PC-3 (cell line): Measurements from ENCODE around the gene CDC42EP5. TPM values are rescaled to one million over a fixed set of nuclear protein-coding genes. Genes with fewer than 3 reads are reported as not detected.

Experiments
- ATAC-seq: fragments of 200-7000 bp; cut with Tn5 transposase; 2 replicates; pipeline ENCODE4 v1.9.1; 2020; ENCODE audit warnings: mild to moderate bottlenecking, moderate library complexity
- BruUV-seq: library from RNA; stranded (reverse); fragments of 400-500 nt; replicated peaks from 2 replicates; lab custom pipeline; 2021; lab: Mats Ljungman, UMichigan
- CTCF ChIA-PET: fragments of 300-600 bp; sonication (Branson Sonifier 250); formaldehyde crosslinking; loops from one replicate; lab custom pipeline; 2022; ENCODE audit warnings: antibody characterized with exemption; lab: Charles Lee
- POLR2A ChIA-PET: fragments of 300-600 bp; sonication (Branson Sonifier 250); formaldehyde crosslinking; loops from one replicate; lab custom pipeline; 2022; ENCODE audit warnings: antibody characterized with exemption; ENCODE audit not compliant: unreplicated experiment; lab: Charles Lee
- DNase-seq: peaks from one replicate; pipeline ENCODE4 v3.0.0-alpha.2; 2015
- H2AFZ ChIP-seq: fragments of 300-600 bp; sonication (generic); 2 replicates; pipeline ENCODE4 v1.6.0; 2016; ENCODE audit warnings: antibody characterized with exemption, low read length
- H3F3A ChIP-seq: fragments of 300-600 bp; sonication (generic); one replicate; pipeline ENCODE4 v1.6.0; 2017; ENCODE audit warnings: antibody characterized with exemption, low read length, control low read depth, mild to moderate bottlenecking; ENCODE audit not compliant: unreplicated experiment
- H3K27ac ChIP-seq: fragments of 300-600 bp; sonication (generic); 2 replicates; pipeline ENCODE4 v1.5.1; 2016; ENCODE audit warnings: mild to moderate bottlenecking, low read length
- H3K27me3 ChIP-seq: fragments of 300-600 bp; sonication (generic); 2 replicates; pipeline ENCODE4 v1.6.1; 2016; ENCODE audit warnings: low read length, mixed read lengths
- H3K36me3 ChIP-seq: fragments of 300-600 bp; sonication (generic); 2 replicates; pipeline ENCODE4 v1.6.1; 2016; ENCODE audit warnings: low read depth, mixed run types, low read length, mixed read lengths
- H3K4me1 ChIP-seq: fragments of 300-600 bp; sonication (generic); 2 replicates; pipeline ENCODE4 v1.5.1; 2016; ENCODE audit warnings: low read length; ENCODE audit not compliant: insufficient read depth
- H3K4me2 ChIP-seq: fragments of 300-600 bp; sonication (generic); 2 replicates; pipeline ENCODE4 v1.6.0; 2016; ENCODE audit warnings: low read length
- H3K4me3 ChIP-seq: fragments of 300-600 bp; sonication (generic); 2 replicates; pipeline ENCODE4 v1.5.1; 2016; ENCODE audit warnings: mild to moderate bottlenecking, low read length, mixed read lengths
- H3K79me2 ChIP-seq: fragments of 300-600 bp; sonication (generic); 2 replicates; pipeline ENCODE4 v1.6.1; 2017; ENCODE audit warnings: low read length, mixed read lengths
- H3K9ac ChIP-seq: fragments of 300-600 bp; sonication (generic); 2 replicates; pipeline ENCODE4 v1.6.0; 2016; ENCODE audit warnings: mild to moderate bottlenecking, low read length
- H3K9me2 ChIP-seq: fragments of 300-600 bp; sonication (generic); replicated peaks from 2 replicates; pipeline ENCODE4 v1.6.1; 2016; ENCODE audit warnings: mixed run types, low read length, mixed read lengths
- H3K9me3 ChIP-seq: fragments of 300-600 bp; sonication (generic); 2 replicates; pipeline ENCODE4 v1.6.1; 2016; ENCODE audit warnings: low read length, mixed read lengths
- H4K20me1 ChIP-seq: fragments of 300-600 bp; sonication (generic); 2 replicates; pipeline ENCODE4 v1.6.1; 2016; ENCODE audit warnings: low read length, mixed read lengths
- EZH2 ChIP-seq: fragments of 300-600 bp; sonication (generic); IDR thresholded peaks from one replicate; pipeline ENCODE4 v1.6.1; 2017; ENCODE audit warnings: antibody characterized with exemption, mild to moderate bottlenecking, low read length; ENCODE audit not compliant: unreplicated experiment
- EZH2phosphoT487 ChIP-seq: fragments of 300-600 bp; sonication (generic); IDR thresholded peaks from 2 replicates; pipeline ENCODE4 v1.6.1; 2018; ENCODE audit warnings: mild to moderate bottlenecking, antibody characterized with exemption, low read length, borderline replicate concordance
- intact Hi-C: fragments of 100-400 bp; cut with micrococcal nuclease; formaldehyde crosslinking; loops from 2 replicates; pipeline ENCODE4 v1.9.0; 2023
- total RNA-seq: library from RNA; depleted of rRNA; stranded (reverse); fragments of >200 nt; gene quantifications from 2 replicates; pipeline ENCODE4 v1.2.3, GENCODE V29; 2014
- TF ChIP-seq, protein P1 (sequence below): fragments of 300-600 bp; sonication (generic); conservative IDR thresholded peaks from 2 replicates; pipeline ENCODE4 v1.5.1; 2017; ENCODE audit warnings: antibody characterized with exemption, low read depth, mild to moderate bottlenecking, low read length

CDC42EP5 gene
- total RNA-seq, 1 experiment from 2014 or later = 0.73 TPM

DNA sequence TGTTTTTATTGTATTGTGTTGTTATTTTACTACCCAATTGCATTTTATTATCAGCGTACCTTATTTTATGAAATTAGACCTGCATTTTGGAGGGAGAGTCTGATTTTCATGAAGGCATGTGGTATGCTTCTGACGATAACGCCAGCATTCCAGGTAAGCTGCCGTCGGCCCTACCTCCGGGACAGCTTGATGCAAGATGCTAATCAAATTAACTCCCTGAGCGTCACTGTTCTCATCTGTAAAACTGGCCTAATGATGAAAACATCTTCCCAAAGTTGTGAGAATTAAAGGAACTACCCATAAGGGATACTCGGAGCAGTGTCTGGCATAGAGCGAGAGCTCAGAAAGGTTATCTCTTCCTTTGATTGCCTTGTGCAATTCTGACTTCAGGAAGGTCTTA is 16.7 kb upstream of the CDC42EP5 start:
- intact Hi-C loops = loop anchor here (10.0 kb wide), 1 partner anchor 75 kb away; no protein-coding TSS in a partner anchor

DNA sequence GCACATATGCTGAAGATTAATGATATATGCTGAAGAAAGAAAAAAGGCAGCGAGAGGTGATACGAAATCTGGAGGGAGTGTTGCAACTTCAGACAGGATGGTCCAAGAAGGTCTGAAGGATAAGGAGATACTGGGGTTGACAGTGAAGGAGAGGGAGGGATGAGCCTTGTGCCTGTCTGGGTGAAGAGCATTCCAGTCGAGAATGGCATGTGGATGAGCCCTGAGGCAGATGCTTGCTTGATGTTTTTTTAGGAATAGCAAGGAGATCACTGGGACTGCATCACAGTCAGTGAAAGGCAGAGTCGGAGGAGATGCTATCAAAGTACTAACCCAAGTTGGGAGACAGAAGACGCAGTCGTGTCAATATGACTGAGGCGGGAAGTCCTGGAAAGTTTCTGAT is 16.2 kb upstream of the CDC42EP5 start:
- Histone ChIP-seq H3K79me2 (no peaks in the 10 kb centered on the region), H3K27ac (no peak overlapping the region), H2AFZ (no peak overlapping the region), H3K9me3 (no peaks in the 10 kb centered on the region), H3K27me3 (peaks cover 69% of the 10 kb centered on the region), H3K4me1 (no peaks in the 10 kb centered on the region), H3F3A (no peaks in the 10 kb centered on the region), H3K9me2 (no peaks in the 10 kb centered on the region), H3K36me3 (no peaks in the 10 kb centered on the region), H3K4me3 (no peak overlapping the region), H3K9ac (no peak overlapping the region), H3K4me2 (no peak overlapping the region), H4K20me1 (no peaks in the 10 kb centered on the region)
- intact Hi-C loops = loop anchor here (10.0 kb wide), 1 partner anchor 75 kb away; no protein-coding TSS in a partner anchor
- no TSS peak for BruUV-seq
- ATAC-seq (no peak), DNase-seq (no peak)
- TF ChIP-seq EZH2phosphoT487 = no peak
- TF ChIP-seq, protein P1, sequence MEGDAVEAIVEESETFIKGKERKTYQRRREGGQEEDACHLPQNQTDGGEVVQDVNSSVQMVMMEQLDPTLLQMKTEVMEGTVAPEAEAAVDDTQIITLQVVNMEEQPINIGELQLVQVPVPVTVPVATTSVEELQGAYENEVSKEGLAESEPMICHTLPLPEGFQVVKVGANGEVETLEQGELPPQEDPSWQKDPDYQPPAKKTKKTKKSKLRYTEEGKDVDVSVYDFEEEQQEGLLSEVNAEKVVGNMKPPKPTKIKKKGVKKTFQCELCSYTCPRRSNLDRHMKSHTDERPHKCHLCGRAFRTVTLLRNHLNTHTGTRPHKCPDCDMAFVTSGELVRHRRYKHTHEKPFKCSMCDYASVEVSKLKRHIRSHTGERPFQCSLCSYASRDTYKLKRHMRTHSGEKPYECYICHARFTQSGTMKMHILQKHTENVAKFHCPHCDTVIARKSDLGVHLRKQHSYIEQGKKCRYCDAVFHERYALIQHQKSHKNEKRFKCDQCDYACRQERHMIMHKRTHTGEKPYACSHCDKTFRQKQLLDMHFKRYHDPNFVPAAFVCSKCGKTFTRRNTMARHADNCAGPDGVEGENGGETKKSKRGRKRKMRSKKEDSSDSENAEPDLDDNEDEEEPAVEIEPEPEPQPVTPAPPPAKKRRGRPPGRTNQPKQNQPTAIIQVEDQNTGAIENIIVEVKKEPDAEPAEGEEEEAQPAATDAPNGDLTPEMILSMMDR = no peak
- no peak for TF ChIP-seq EZH2
- ChIA-PET CTCF (no interaction called here), POLR2A (no interaction called here)

More for the DNA sequence above, 16.7 kb upstream of the CDC42EP5 start:
- Histone ChIP-seq H3K9me2 (no peaks in the 10 kb centered on the region), H3K4me2 (no peak overlapping the region), H3K9me3 (no peaks in the 10 kb centered on the region), H3K9ac (no peak overlapping the region), H3K79me2 (no peaks in the 10 kb centered on the region), H3K36me3 (no peaks in the 10 kb centered on the region), H3F3A (no peaks in the 10 kb centered on the region), H3K4me1 (no peaks in the 10 kb centered on the region), H4K20me1 (no peaks in the 10 kb centered on the region), H3K27me3 (peaks cover 70% of the 10 kb centered on the region), H3K27ac (no peak overlapping the region), H2AFZ (no peak overlapping the region), H3K4me3 (no peak overlapping the region)
- BruUV-seq = no TSS peak
- TF ChIP-seq, protein P1 = no peak
- TF ChIP-seq EZH2 = no peak
- TF ChIP-seq EZH2phosphoT487 = no peak
- ChIA-PET POLR2A (no interaction called here), CTCF (no interaction called here)
- DNase-seq (no peak), ATAC-seq (no peak)

DNA sequence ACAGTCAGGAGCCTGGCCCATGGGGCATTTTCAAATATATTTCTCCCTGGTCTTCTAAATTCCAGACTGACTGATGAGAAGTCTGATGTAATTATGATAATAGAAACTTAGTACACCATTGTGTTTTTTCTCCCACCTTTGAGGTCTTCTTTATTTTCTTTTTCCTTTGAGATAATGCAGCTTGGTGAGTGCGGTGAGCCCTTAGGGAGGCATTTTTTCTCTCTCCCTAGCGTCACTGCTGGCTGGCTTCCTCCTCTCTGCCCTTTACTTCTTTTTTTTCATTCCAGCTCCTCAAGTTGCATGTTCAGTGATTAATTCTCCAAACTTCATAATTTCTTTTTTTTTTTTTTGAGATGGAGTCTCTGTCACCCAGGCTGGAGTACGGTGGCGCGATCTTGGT is 12.8 kb upstream of the CDC42EP5 start:
- Histone ChIP-seq H3K27me3 (peaks cover 46% of the 10 kb centered on the region), H3K79me2 (no peaks in the 10 kb centered on the region), H3F3A (no peaks in the 10 kb centered on the region), H3K9me3 (no peaks in the 10 kb centered on the region), H4K20me1 (no peaks in the 10 kb centered on the region), H3K9me2 (no peaks in the 10 kb centered on the region), H3K27ac (no peak overlapping the region), H3K4me1 (no peaks in the 10 kb centered on the region), H3K36me3 (no peaks in the 10 kb centered on the region), H3K9ac (no peak overlapping the region), H3K4me3 (no peak overlapping the region), H3K4me2 (no peak overlapping the region), H2AFZ (no peak overlapping the region)
- ChIA-PET POLR2A (interaction anchor here (0.6 kb wide), 1 partner anchor 37 kb away, joined by 5 read pairs; the partner anchor contains the start of gene LENG8), CTCF (no interaction called here)
- intact Hi-C loops = loop anchor here (10.0 kb wide), 1 partner anchor 79 kb away; no protein-coding TSS in a partner anchor
- TF ChIP-seq EZH2 (no peak), EZH2phosphoT487 (no peak)
- TF ChIP-seq, protein P1 = no peak
- no peak for DNase-seq
- no peak for ATAC-seq
- no TSS peak for BruUV-seq
